22Rv1 (cell line): ENCODE data around the gene LRMDA.

Source experiments
- ZFX ChIP-seq: fragments of 450-650 bp; IDR thresholded peaks from 2 replicates; pipeline ENCODE4 v1.6.1; 2017; ENCODE audit warnings: antibody characterized with exemption, borderline replicate concordance
- TF ChIP-seq, protein P1 (sequence below): fragments of 450-650 bp; IDR thresholded peaks from 2 replicates; pipeline ENCODE4 v1.5.1; 2017; ENCODE audit warnings: mild to moderate bottlenecking

DNA sequence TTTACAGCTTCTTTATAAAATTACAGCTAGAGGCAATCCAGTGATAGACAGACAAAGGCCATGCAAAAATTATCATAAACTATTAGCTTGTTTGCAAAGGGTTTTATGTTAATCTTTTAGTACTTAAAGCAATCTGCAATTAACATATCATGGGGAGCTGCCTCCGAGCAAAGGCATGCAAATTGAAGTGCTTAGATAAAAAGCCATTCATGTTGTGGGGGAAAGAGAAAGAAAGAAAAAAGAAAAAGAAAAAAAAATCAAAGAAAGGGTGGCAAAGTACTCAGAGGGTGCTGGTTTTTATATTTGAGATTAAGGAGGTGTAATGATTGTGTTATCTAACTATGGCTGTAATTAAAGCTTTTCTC is 799.5 kb downstream of the LRMDA start:
- TF ChIP-seq, protein P1, sequence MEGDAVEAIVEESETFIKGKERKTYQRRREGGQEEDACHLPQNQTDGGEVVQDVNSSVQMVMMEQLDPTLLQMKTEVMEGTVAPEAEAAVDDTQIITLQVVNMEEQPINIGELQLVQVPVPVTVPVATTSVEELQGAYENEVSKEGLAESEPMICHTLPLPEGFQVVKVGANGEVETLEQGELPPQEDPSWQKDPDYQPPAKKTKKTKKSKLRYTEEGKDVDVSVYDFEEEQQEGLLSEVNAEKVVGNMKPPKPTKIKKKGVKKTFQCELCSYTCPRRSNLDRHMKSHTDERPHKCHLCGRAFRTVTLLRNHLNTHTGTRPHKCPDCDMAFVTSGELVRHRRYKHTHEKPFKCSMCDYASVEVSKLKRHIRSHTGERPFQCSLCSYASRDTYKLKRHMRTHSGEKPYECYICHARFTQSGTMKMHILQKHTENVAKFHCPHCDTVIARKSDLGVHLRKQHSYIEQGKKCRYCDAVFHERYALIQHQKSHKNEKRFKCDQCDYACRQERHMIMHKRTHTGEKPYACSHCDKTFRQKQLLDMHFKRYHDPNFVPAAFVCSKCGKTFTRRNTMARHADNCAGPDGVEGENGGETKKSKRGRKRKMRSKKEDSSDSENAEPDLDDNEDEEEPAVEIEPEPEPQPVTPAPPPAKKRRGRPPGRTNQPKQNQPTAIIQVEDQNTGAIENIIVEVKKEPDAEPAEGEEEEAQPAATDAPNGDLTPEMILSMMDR = no peak
- no peak for TF ChIP-seq ZFX
